Thoracic aorta (tissue), 2 donors: ENCODE data around the gene STX19. TPM values are rescaled to one million over a fixed set of nuclear protein-coding genes. Genes with fewer than 3 reads are reported as not detected.

Experiments
- ATAC-seq: fragments of 150-250 bp; one replicate; pipeline ENCODE4 v1.8.0; 2017; ENCODE audit warnings: low read depth; ENCODE audit not compliant: insufficient number of reproducible peaks, low FRiP score
- DNase-seq: peaks from one replicate; pipeline ENCODE4 v3.0.0-alpha.2; 2020; ENCODE audit warnings: low spot score
- H3K27ac ChIP-seq, 2 donors: fragments of 200-600 bp; sonication (generic); 1 replicate in 1 of 2; 2 replicates in 1 of 2; pipeline ENCODE4 v1.5.1; 2016; ENCODE audit warnings: mild to moderate bottlenecking in 2 of 2, moderate library complexity in 2 of 2
- H3K27me3 ChIP-seq: fragments of 200-600 bp; sonication (generic); replicated peaks from 2 replicates; pipeline ENCODE4 v1.6.0; 2016; ENCODE audit warnings: mild to moderate bottlenecking; ENCODE audit not compliant: insufficient read depth
- H3K36me3 ChIP-seq: fragments of 200-600 bp; sonication (generic); one replicate; pipeline ENCODE4 v1.5.1; 2016
- H3K4me1 ChIP-seq, 2 donors: fragments of 200-600 bp; sonication (generic); 1 replicate in 1 of 2; 2 replicates in 1 of 2; pipeline versions ENCODE4 v1.5.1 to v1.6.0; 2016; ENCODE audit warnings: low read depth in 2 of 2, mild to moderate bottlenecking in 1 of 2; ENCODE audit not compliant: control insufficient read depth in 1 of 2
- H3K4me3 ChIP-seq: fragments of 200-600 bp; sonication (generic); 2 replicates; pipeline ENCODE4 v1.5.1; 2016; ENCODE audit warnings: mild to moderate bottlenecking
- H3K9me3 ChIP-seq: fragments of 200-600 bp; sonication (generic); 2 replicates; pipeline ENCODE4 v1.5.1; 2016
- total RNA-seq, 2 donors: library from RNA; depleted of rRNA; stranded (reverse); fragments of >200 nt; gene quantifications; one replicate each; pipeline versions ENCODE4 v1.1.0 to v1.2.3, GENCODE V29; 2016
- TF ChIP-seq, protein P1 (sequence below): fragments of 200-600 bp; sonication (generic); IDR thresholded peaks from one replicate; pipeline ENCODE4 v1.5.1; 2019; ENCODE audit warnings: antibody characterized with exemption

Gene STX19
- total RNA-seq, 2 donors from 2014 or later = not detected

DNA sequence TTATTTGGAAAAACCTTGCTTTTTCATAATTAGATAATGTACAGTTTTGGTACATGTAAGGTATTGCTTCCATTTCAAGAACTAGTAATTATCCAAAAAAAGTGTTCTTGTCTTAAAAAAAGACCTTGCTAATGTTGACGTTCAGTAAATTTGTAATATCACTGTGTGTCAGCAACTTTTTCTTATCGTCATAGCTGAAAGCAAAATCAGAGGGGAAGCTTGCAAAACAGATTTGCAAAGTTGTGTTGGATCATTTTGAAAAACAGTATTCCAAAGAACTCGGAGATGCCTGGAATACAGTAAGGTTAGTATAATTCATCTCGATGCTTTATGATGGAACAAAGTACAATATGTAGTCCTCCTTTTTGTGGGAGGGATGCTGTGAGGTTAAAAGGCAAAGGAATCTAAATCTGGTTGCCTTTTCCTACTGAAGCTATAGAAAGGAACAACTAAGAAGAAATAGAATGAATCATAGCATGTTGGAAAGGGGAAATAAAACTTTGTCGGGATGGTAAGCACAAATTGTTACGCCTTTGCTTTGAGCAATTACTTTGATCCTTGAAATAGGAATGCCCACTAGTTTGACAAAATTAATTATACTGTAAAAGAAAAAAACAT, 36.0 kb upstream of the STX19 start:
- Histone ChIP-seq H3K9me3 (no peaks in the 10 kb centered on the region), H3K36me3 (no peaks in the 10 kb centered on the region), H3K27me3 (no peaks in the 10 kb centered on the region), H3K27ac (peak overlapping the region in 1 of 2 donors; percentile 91), H3K4me3 (peak overlapping the region; percentile 84), H3K4me1 (peaks cover 22 to 36% of the 10 kb centered on the region in 2 donors)
- ATAC-seq = no peak
- TF ChIP-seq, protein P1, sequence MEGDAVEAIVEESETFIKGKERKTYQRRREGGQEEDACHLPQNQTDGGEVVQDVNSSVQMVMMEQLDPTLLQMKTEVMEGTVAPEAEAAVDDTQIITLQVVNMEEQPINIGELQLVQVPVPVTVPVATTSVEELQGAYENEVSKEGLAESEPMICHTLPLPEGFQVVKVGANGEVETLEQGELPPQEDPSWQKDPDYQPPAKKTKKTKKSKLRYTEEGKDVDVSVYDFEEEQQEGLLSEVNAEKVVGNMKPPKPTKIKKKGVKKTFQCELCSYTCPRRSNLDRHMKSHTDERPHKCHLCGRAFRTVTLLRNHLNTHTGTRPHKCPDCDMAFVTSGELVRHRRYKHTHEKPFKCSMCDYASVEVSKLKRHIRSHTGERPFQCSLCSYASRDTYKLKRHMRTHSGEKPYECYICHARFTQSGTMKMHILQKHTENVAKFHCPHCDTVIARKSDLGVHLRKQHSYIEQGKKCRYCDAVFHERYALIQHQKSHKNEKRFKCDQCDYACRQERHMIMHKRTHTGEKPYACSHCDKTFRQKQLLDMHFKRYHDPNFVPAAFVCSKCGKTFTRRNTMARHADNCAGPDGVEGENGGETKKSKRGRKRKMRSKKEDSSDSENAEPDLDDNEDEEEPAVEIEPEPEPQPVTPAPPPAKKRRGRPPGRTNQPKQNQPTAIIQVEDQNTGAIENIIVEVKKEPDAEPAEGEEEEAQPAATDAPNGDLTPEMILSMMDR = no peak
- DNase-seq = no peak

DNA sequence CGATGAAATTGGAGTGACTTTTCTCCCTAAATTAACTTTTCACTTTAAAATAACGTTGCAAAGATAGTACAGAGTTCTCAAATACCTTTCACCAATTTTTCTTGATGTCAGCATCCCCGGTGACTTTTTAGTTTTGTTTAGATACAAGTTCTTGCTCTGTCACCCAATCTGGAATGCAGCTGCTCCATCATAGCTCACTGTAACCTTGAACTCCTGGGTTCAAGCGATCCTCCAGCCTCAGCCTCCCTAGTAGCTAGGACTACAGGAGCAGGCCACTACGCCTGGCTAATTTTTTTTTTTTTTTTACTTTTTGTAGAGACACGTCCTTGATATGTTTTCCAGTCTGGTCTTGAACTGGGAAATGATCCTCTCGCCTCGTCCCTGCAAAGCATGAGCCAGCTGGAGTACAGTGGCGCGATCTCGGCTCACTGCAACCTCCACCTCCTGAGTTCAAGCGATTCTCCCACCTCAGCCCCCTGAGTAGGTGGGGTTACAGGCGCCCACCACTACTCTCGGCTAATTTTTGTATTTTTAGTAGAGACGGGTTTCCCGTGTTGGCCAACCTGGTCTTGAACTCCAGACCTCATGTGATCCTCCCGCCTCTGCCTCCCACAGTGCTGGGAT, 35.2 kb upstream of the STX19 start:
- H3K9me3 ChIP-seq = no peaks in the 10 kb centered on the region
- no peak for DNase-seq
- TF ChIP-seq, protein P1 = no peak

DNA sequence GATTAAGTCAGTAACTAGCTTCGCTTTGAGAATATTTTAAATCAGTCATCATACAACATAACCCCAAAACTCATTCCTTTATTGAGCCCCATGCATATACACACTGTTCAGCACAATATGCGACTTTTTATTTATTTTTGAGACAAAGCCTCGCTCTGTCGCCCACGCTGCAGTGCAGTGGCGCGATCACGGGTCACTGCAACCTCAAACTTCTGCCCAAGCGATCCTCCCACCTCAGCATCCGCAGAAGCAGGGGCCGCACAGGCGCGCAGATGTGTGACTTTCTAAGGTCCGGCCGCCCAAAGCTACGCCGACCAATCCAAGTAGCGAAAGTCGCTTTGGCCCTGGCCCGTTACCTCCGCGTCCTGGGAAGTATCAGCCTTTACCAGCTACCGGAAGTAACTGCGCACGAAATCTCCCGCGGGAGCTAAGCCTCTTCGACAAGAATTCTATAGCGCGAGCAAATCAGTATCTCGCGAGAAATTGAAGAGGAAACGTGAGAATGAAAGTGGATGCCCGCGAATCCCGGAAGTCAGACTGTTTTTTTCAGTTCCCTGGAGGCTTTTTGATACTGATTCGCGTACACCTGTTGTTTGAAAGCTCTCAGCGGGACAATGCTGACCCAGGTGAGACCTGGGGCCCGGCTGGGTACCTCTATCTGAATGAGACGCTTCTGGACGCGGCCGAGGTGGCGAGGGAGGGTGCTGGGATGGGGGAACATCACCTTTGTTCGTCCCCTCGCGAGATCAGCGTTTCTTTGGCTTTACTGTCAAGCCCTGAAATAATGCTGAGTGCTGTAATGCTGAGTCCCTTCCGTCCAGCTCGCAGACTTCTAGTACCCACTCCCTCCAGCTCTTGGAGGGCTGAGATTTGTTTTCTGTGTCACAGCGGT, 34.4 kb upstream of the STX19 start, which contains the start of the genes DHFR2 and NSUN3:
TSS of gene DHFR2 (minus strand) at position 404 of the 892 bp plus-strand sequence. CDS start 1,405 bp downstream, outside the sequence.
TSS of gene NSUN3 (plus strand) at position 549 of the 892 bp plus-strand sequence. CDS start at position 615, 66 bp downstream.
- ATAC-seq = peak; percentile 95
- Histone ChIP-seq H3K4me1 (peaks cover 18 to 33% of the 10 kb centered on the region in 2 donors), H3K27me3 (no peaks in the 10 kb centered on the region), H3K9me3 (no peaks in the 10 kb centered on the region), H3K27ac (peak within 1 kb of the TSS; percentile 91 to 97), H3K36me3 (no peaks in the 10 kb centered on the region), H3K4me3 (peak within 1 kb of the TSS; percentile 84)
- TF ChIP-seq, protein P1 = no peak
- peak; percentile 79 for DNase-seq

More for the DNA sequence above, 35.2 kb upstream of the STX19 start:
- H3K27me3 ChIP-seq = no peaks in the 10 kb centered on the region
- H3K4me1 ChIP-seq = peaks cover 18 to 33% of the 10 kb centered on the region in 2 donors
- ATAC-seq = no peak
- no peaks in the 10 kb centered on the region for H3K36me3 ChIP-seq
- H3K4me3 ChIP-seq = peak overlapping the region; percentile 84
- peak overlapping the region; percentile 91 to 97 for H3K27ac ChIP-seq

DNA sequence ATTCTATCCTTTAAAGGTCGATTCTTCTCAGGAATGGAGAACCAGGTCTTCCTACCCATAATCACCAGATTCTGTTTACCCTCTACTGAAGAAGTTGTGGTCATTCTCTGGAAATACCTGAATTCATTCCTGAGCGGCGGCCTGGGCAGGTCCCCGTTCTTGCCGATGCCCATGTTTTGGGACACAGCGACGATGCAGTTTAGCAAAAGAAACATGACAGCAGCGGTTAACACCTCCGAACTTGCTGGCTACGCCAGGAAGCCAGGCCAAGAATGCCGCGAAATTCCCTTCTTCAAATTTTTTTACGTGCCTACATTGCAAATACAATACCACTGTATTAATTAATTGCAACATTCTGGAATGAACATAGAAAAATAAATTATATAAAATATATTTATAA, 32.9 kb upstream of the STX19 start:
- Histone ChIP-seq H3K4me1 (peaks cover 18 to 30% of the 10 kb centered on the region in 2 donors), H3K27me3 (no peaks in the 10 kb centered on the region), H3K27ac (no peak overlapping the region), H3K36me3 (no peaks in the 10 kb centered on the region), H3K4me3 (no peak overlapping the region), H3K9me3 (no peaks in the 10 kb centered on the region)
- ATAC-seq = no peak
- TF ChIP-seq, protein P1 = no peak
- DNase-seq = no peak

DNA sequence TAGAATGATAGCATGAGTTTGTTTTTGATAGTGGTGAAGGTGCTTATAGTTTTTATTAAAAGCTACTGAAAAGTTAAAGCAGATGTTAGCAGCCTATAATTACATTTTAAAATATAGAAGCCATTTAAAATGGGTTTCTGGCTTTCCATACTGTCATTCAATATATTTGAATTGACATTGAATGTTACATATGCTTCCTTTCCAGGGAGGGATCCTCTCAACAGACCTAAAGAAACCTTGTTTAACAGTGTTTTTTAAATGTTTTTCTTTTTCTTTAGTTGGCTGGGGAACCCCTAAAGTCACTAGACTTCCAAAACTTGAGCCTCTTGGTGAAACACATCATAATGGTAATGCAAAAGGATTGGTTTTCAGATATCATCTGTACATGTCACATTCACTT, 22.1 kb upstream of the STX19 start:
- H3K36me3 ChIP-seq = no peaks in the 10 kb centered on the region
- no peaks in the 10 kb centered on the region for H3K4me1 ChIP-seq
- ATAC-seq = no peak
- H3K9me3 ChIP-seq = no peaks in the 10 kb centered on the region
- no peak overlapping the region for H3K27ac ChIP-seq
- H3K4me3 ChIP-seq = no peak overlapping the region
- no peak for DNase-seq
- TF ChIP-seq, protein P1 = no peak
- no peaks in the 10 kb centered on the region for H3K27me3 ChIP-seq
